ENCODE measurements around the gene SLC25A13. TPM values are rescaled to one million over a fixed set of nuclear protein-coding genes. Genes with fewer than 3 reads are reported as not detected.
A peak's percentile ranks its signal among the peaks of the same experiment; 100 is the strongest.

Gene SLC25A13
- total and polyA plus RNA-seq, 2 of the 4 experiments (the other 2 are of a cell fraction): 7.4 to 11.7 TPM

DNA sequence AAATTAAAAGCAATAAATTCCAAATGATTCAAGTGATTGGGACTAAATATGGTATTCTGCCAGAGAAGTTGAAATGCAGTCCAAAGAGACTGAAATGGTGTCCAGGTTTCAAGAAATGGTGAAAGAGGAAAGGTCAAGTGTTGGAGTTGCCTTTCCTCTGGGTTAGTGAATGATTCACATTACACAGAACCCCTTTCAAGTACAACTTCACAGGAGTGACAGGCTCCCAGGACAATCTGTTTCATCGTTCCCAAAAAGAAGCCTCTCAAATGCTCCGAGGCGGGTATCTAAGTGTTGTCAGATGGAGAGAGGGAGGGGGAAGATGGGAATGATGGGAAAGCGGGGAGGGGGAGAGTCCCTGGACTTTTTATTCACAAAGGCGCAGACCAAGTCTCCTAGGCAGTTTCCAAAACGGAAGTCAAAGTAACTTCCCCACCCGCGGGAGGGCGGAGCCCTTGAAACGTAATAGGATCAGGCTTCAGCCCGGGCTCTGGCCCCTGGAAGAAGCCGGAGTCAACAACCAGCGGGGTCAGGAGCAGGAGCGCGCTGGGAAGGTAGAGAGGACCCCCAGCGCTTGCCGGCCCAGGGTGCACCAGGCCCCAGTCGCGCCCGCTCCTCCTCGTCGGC is 754 bp downstream of the SLC25A13 start:
- in situ Hi-C loops (cut with MboI; ENCODE audit: low sequenced_read_pairs): no loop called here
- Histone ChIP-seq H4K5ac (ENCODE audit: low read depth, low read length) (peak overlapping the region; percentile 23; the same call in 1 of the 2 replicates), H3K9me1 (ENCODE audit: insufficient read depth, low read length) (peaks cover 3% of the 10 kb centered on the region; the same call in 1 of the 2 replicates), H2AK5ac (ENCODE audit: low read depth, low read length) (no peak overlapping the region), H3K27me3 (ENCODE audit: control insufficient read depth, insufficient read depth, low read length) (no peaks in the 10 kb centered on the region), H3K4me1 (ENCODE audit: control insufficient read depth, insufficient read depth, low read length) (no peaks in the 10 kb centered on the region), H2AK9ac (replicated peaks; ENCODE audit: low read depth, low read length, poor library complexity) (peak overlapping the region; percentile 91), H2BK15ac (ENCODE audit: low read depth, low read length) (0 out of 3 replicates have a peak overlapping the region, but pooled peaks have one; percentile 37), H2BK5ac (ENCODE audit: low read depth, low read length, poor library complexity, severe bottlenecking) (peak overlapping the region; percentile 10), H3K27ac (ENCODE audit: insufficient read depth, low read length) (peak overlapping the region; percentile 66), H3K14ac (replicated peaks; ENCODE audit: low read depth, low read length) (peak overlapping the region; percentile 64), H3K18ac (ENCODE audit: low read depth, low read length) (0 out of 2 replicates have a peak overlapping the region, but pooled peaks have one; percentile 24), H3K9me3 (ENCODE audit: control insufficient read depth, insufficient read depth, low read length) (no peaks in the 10 kb centered on the region), H2BK120ac (ENCODE audit: low read depth, low read length) (peak overlapping the region; percentile 8; the same call in 1 of the 2 replicates), H3K79me1 (ENCODE audit: low read depth in 1 of 2, low read length in 2 of 2) (peaks cover 10 to 29% of the 10 kb centered on the region in 2 experiments; a peak in 3 of 4 replicates), H2AFZ (replicated peaks; ENCODE audit: low read length, poor library complexity) (peak overlapping the region; percentile 95), H4K8ac (ENCODE audit: low read depth in 2 of 2, low read length in 2 of 2) (peak overlapping the region; percentile 60 to 73; a peak in 3 of 4 replicates), H4K20me1 (ENCODE audit: insufficient read depth, low read length) (no peaks in the 10 kb centered on the region), H2BK20ac (ENCODE audit: low read depth, low read length) (no peak overlapping the region), H3K56ac (ENCODE audit: extremely low read depth, insufficient read depth, low read length) (peak overlapping the region; percentile 88; the same call in 1 of the 2 replicates), H3K9ac (ENCODE audit: low read depth, low read length) (peak overlapping the region; percentile 79), H3K23ac (ENCODE audit: low read depth, low read length) (peak overlapping the region; percentile 79; the same call in 1 of the 2 replicates), H3K36me3 (ENCODE audit: control insufficient read depth, insufficient read depth, low read length) (no peaks in the 10 kb centered on the region), H3K4ac (ENCODE audit: low read depth, low read length) (peak overlapping the region; percentile 79), H4K91ac (ENCODE audit: insufficient read depth, low read depth, low read length) (peak overlapping the region; percentile 71), H3K4me2 (ENCODE audit: low read depth, low read length) (peak overlapping the region; percentile 80), H3K4me3 (ENCODE audit: insufficient read depth, low read depth, low read length) (peak overlapping the region; percentile 60)
- ATAC-seq (ENCODE audit: low read depth) (peak; percentile 79), DNase-seq (peak; percentile 74)
- TF ChIP-seq POLR2A (IDR thresholded peaks at IDR 0.05; ENCODE audit: low read depth, low read length) (0 out of 2 replicates have a peak, but pooled peaks have one; percentile 18), MAZ (IDR thresholded peaks at IDR 0.05; ENCODE audit: borderline replicate concordance, low read depth, low read length) (no peak; the same call in 1 of the 2 replicates)
- intact Hi-C loops (cut with micrococcal nuclease): loop anchor here (2.0 to 5.0 kb wide), 2 partner anchors 229 to 244 kb away; no protein-coding TSS in a partner anchor
- dilution Hi-C loops (cut with HindIII; ENCODE audit: low sequenced_read_pairs, unreplicated experiment): no loop called here
- CTCF ChIA-PET: no interaction called here
- BruUV-seq (replicated peaks): no TSS peak
- WGBS, 2 experiments (ENCODE audit: extremely low coverage in 2 of 2, insufficient read length in 1 of 2): 0% methylated on average over 3 of the region's 22 CpGs; no CpG with 5 or more reads in 1 of the 2 experiments
- POLR2A ChIA-PET (ENCODE audit: unreplicated experiment): no interaction called here

Measured in IMR-90 (cell line).